Activated CD8-positive, alpha-beta memory T cell treated with anti-CD3 and anti-CD28 coated beads for 36 hours (primary cell): ENCODE data around the gene CDK19. TPM values are rescaled to one million over a fixed set of nuclear protein-coding genes. Genes with fewer than 3 reads are reported as not detected.

Experiments
- CTCF ChIA-PET: fragments of 350-600 bp; sonication (Branson Sonifier 250); formaldehyde crosslinking; loops from one replicate; lab custom pipeline; 2021; ENCODE audit warnings: antibody characterized with exemption; lab: Charles Lee
- POLR2A ChIA-PET: fragments of 350-600 bp; sonication (Branson Sonifier 250); formaldehyde crosslinking; loops from one replicate; lab custom pipeline; 2021; ENCODE audit warnings: antibody characterized with exemption; lab: Charles Lee
- total RNA-seq, 2 experiments: library from RNA; stranded (reverse); gene quantifications; one replicate each; pipeline ENCODE4 v1.2.3, GENCODE V29; 2021

Gene CDK19
- total RNA-seq, 2 experiments from 2014 or later: 8.8 to 10.1 TPM

DNA sequence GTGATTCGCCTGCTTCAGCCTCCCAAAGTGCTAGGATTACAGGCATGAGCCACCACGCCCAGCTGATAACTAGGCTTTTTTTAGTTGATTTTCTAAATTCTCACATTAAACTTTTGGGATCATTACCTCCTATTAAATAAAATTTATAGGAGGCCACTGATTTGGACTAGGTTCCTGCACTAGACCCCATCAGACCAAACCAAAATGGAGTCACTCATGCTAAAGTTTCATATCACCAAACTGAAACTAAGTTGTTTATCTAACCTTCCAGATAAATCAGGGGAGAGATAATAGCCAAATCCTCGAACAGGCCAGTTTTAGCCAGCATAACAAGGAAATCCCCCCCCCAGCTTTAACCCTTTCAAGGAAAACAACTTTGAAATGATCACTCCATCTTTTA lies 240.5 kb downstream of the CDK19 start:
- POLR2A ChIA-PET: no interaction called here
- CTCF ChIA-PET: no interaction called here

DNA sequence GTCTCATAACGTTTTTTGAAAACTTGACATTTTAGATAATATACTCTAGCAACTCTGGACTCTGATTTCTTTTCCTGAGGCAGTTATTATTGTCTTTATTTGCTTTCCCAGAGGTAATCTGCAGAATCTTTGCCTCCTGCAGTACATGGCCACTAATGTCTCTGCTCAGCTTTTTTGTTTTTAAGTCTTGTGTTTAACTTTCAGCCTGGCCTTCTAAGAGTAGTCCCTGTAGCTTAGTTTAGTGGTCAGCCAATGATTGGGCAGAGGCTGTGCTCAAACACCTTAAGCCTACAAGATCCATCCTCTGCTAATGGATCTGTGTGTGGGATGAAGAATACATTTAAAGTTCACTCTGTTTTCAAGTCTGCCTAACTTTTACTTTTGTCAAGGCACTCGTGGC lies 241.7 kb downstream of the CDK19 start:
- POLR2A ChIA-PET: no interaction called here
- CTCF ChIA-PET: no interaction called here

DNA sequence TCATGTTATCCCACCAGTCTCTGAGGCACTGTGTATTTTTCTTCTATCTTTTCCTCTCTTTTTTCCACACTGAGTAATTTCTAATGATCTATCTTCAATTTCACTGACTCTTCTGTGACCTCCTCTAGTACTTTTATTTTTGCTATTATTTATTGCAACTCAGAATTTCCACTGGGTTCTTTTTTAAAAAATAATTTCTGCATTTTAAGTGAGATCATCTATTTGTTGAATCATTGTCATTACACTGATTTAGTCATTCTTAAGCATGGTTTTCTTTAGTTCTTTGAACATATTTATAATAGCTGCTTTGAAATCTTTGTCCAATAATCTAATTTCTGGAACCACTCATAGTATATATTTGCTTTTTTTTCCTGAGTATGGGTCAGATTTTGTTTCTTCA lies 242.1 kb downstream of the CDK19 start:
- POLR2A ChIA-PET: no interaction called here

DNA sequence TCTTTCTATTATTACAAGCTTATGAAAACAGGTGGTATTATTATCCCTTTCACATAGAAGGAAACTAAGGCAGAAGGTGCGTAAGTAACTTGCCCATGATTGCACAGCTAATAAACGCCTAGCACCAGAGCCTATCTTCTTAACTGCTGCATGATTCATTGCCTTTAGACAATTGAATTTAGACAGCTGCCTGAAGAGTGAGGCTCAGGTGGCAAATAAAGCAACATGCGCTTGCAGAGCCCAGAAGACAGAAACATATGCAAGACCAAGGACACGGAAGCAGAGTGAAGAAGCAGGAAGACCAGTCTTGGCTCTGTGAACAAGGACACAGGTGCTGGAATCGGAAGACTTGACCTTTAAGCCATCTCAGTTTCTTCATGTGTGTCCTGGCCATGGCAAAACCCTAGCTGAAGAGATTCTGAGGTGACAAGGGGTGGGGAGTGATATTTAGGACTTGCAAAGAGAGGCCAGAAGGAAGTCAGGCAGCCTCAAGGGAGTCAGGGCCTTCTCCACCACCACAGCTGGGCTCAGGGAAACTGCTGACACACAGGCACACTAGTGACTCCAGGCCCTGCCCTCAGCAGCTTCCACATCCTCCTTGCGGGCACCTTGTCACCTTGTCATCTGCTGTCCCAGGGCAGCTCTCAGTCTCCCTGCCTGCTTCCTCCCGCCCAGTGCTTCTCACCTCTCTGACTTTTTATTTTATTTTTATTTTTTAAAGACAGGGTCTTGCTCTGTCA lies 247.1 kb downstream of the CDK19 start:
- ChIA-PET CTCF (no interaction called here), POLR2A (no interaction called here)

More for the DNA sequence above, 242.1 kb downstream of the CDK19 start:
- CTCF ChIA-PET: no interaction called here

DNA sequence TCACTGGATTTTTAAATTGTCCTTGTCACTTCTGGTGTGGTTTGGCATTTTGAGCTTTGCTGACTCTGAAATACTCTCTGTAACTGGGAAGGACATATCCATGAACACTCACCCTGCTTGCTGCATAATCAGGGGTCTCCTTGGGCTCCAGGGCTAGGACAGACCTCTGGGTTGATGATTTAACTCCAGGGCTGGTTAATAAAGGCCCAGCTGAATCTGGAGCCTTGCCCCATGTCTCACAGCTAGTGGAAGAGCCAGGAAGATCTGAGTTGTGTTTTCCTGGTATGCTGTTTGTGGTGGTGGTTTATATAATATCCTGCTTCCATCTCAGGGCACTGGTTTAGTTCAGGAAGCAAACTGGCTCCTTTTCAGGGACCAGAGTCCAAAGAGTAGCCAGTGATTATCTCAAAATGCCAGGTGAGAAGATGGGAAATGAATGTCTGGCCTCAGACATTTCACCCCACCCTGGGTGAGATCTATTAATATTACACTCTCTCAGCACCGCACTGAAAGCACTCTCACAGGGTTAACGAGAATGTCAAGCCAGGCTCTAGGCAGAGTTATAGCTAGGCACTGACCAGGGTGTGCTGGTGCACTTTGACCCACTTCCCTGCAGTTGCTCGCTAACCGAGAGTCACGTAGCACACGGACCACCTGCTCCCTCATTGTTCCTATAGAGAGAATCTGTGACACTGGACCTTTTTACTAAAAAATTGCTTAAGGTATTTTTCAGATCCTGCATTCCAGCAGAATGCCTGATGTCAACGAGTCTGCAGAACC lies 248.7 kb downstream of the CDK19 start:
- CTCF ChIA-PET: no interaction called here
- POLR2A ChIA-PET: no interaction called here

DNA sequence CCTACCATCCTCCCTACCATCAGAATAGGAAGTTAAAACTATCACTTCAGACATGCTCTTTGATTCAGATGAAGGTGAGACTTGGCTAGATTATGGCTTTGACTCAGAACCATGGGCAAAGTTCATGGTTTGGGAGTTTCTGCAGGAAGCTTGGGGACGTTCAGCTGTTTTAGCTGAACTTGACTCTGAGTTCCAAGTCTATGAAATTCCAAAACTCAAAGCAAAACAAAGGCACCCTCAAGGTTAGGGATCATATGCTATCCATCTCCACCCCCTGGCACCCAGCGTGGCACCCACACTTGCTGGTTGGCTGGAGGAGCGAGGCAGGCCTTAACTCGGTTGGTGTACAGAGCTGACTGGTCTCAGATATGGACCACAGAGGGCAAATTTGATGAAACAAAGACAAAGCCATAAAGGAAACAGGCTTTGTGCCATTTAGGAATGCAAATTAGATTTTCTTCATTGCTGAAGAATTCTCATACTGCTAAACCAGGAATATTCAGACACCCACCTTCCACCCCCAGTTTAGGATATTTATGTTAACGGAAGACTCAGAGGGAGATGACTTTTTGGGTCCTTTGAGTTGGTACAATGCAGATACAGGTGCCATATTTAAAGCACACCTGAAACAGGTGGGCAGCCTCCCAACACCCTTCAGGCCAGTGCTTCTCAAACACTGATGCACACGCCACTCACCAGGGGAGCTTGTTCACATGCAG lies 250.4 kb downstream of the CDK19 start:
- ChIA-PET CTCF (no interaction called here), POLR2A (no interaction called here)

DNA sequence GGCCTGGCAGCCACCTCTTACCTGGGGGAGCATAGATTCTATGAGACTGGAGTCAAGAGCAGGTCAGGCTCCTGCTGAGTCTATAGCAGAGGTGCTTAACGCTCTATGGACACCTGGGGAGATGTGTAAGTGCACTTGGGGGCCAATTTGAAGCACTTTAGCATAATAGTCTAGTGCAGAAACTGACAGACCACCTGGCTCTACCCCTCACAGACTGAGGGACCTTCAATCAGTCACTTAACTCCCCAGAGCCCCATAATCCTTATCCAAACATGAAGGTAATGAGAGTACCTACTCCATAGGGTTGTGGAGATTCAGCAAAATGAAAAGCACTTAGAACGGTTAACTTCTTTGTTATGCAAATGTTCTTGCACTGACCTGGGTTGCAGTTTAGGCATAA lies 251.6 kb downstream of the CDK19 start:
- CTCF ChIA-PET: no interaction called here
- POLR2A ChIA-PET: no interaction called here

DNA sequence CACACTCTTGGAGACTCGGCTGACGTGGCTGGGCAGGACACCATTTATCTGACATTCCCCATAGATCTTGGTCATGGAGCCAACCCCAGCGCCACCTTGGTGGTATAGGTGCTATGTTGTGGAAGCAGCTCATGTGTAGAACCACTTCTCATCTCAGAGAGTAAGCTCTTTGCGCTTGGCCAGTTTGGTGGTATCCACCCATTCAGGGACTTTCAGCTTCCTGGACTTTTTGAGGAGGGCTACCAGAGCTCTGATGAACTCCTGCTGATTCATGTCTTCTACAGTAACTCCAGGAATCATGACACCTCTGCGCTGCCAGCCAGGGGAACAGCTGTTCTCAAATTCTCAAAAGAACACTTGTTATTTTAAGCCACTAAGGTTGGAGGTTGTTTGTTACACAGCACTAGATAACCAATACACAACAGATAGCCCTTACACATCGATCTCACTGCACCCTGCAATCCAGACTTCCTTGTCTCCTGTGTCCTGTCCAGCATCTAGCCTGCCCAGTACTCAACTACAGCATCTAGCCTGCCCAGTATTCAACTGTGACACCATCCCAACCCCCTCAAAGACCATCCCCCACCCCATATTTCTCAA lies 252.9 kb downstream of the CDK19 start:
- POLR2A ChIA-PET: no interaction called here
- CTCF ChIA-PET: no interaction called here

DNA sequence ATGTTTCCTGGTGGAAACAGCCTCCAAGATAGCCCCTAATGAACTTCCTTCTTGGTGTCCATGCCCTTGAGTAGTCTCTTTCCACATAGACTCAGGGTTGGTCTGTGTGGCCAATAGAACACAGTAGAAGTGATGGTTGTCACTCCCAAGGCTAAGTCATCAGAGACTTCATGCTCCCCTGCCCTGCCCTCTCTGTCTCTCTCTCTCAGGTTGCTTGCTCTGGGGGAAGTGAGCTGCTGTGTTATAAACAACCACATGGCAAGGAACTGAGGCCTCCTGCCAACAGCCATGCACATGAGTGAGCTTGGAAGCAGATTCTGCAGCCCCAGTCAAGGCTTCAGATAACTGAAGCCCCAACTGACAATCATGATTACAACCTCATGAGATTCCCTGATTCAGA lies 253.6 kb downstream of the CDK19 start:
- ChIA-PET POLR2A (no interaction called here), CTCF (interaction anchor here (1.3 kb wide), 1 partner anchor 17 kb away, joined by 4 read pairs; no protein-coding TSS in a partner anchor)

DNA sequence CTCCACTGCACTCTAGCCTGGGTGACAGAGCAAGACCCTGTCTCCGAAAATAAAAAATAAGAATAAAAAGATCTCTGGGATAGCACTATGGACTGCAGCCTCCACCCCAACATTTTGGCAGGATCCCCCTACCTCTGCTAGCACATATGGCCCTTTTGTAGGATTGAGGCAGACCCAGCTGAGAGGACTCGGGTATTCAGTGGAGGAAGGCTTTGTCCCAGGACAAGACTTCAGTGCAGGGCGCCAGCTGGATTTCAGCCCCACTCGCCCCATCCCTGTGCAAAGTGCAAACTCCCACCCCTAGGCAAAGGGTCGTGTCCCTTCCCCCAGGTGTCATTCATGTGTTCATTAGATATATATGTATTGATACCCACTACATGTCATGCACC lies 254.3 kb downstream of the CDK19 start:
- ChIA-PET CTCF (interaction anchor here (0.7 to 1.3 kb wide), 2 partner anchors 16 kb away, joined by 3 to 4 read pairs; no protein-coding TSS in a partner anchor), POLR2A (no interaction called here)

DNA sequence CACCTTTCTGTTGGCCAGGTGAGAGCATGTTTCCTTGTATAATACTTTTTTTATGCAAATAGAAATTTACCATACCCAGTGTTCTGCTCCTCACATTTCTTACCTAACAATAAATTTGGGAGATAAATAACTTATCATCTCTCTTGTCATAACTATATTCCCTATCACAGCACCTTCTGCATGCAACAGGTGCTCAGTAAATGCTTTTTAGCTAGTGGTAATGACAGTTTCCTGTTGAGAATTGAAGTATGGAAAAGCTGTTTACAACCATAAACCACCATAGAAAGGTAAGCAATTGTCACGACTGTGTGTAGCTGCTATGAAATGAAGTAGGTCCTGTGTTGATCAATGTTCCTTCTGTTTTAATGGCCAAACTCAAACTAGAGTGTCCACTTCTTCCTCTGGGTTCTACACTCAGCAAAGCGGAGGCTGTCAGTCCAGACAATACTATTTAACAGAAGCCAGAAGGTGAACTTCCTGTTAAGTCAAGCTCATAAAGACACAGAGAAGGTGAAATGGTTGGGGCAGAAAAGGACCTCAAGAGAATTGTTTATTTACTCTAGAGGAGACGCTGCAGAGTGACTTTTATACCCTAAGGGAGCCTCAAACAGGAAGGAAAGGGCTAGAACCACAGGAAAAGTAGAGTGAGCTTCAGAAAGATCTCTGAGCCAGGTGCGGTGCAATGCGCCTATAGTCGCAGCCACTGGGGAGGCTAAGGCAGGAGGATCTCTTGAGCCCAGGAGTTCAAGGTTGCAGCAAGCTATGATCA lies 254.8 kb downstream of the CDK19 start:
- ChIA-PET POLR2A (no interaction called here), CTCF (interaction anchor here (0.7 to 1.3 kb wide), 2 partner anchors 16 kb away, joined by 3 to 4 read pairs; no protein-coding TSS in a partner anchor)

Other genes starting within 250 kb of the CDK19 start
- gene AMD1, start 59.3 kb upstream of the CDK19 start, total RNA-seq: 100 to 1,000 TPM; 102 to 109 TPM
- 100 to 1,000 TPM; 139 to 140 TPM for gene GTF3C6, start 143.2 kb upstream of the CDK19 start, total RNA-seq
- gene RPF2, start 166.6 kb upstream of the CDK19 start, total RNA-seq: 10 to 100 TPM; 72.5 to 74.4 TPM